HEK293 (cell line): ENCODE data around the gene RSPH9.

ENCODE experiments used
- CTCF ChIA-PET: fragments of 350-600 bp; formaldehyde crosslinking; extraction: SDS; loops from one replicate; lab custom pipeline; 2021; ENCODE audit warnings: antibody characterized with exemption; lab: Yijun Ruan, JAX
- POLR2A ChIA-PET: fragments of 300-600 bp; formaldehyde crosslinking; extraction: SDS; loops from one replicate; lab custom pipeline; 2020; ENCODE audit warnings: antibody characterized with exemption, inconsistent platforms; lab: Yijun Ruan, JAX
- H3K27ac ChIP-seq: fragments of 200-500 bp; sonication (Bioruptor generic); 2 replicates; pipeline ENCODE4 v1.5.1; 2014; ENCODE audit warnings: low read depth, low read length, control low read depth, inconsistent platforms; ENCODE audit errors: extremely low read depth
- H3K36me3 ChIP-seq, 2 experiments: fragments of 200-500 bp in 1 of 2; sonication (Bioruptor generic) in 1 of 2; 1 replicate in 1 of 2; 2 replicates in 1 of 2; pipeline ENCODE4 v1.5.1; 2014 to 2017; ENCODE audit warnings: inconsistent platforms in 2 of 2, low read length in 2 of 2; ENCODE audit not compliant: control insufficient read depth in 2 of 2, insufficient read depth in 1 of 2
- H3K4me1 ChIP-seq: fragments of 200-500 bp; sonication (Bioruptor generic); 2 replicates; pipeline ENCODE4 v1.5.1; 2014; ENCODE audit warnings: mild to moderate bottlenecking, low read length, inconsistent platforms; ENCODE audit not compliant: control insufficient read depth, insufficient read depth
- H3K4me3 ChIP-seq: 2 replicates; pipeline ENCODE4 v1.5.1; 2011; ENCODE audit warnings: low read depth, mild to moderate bottlenecking, control low read depth, low read length, moderate library complexity
- H3K9me3 ChIP-seq: fragments of 200-500 bp; sonication (Bioruptor generic); 2 replicates; pipeline ENCODE4 v1.5.1; 2014; ENCODE audit warnings: low read depth, low read length, inconsistent platforms; ENCODE audit not compliant: control insufficient read depth, insufficient read depth
- GLIS2 ChIP-seq: fragments of 450-650 bp; formaldehyde crosslinking; IDR thresholded peaks from 2 replicates; pipeline ENCODE4 v1.5.1; 2016; ENCODE audit warnings: missing biosample characterization, missing genetic modification characterization
- HOXA7 ChIP-seq: sonication (generic); formaldehyde crosslinking; IDR thresholded peaks from 2 replicates; pipeline ENCODE4 v1.8.1; 2022; ENCODE audit warnings: missing genetic modification reagents, borderline replicate concordance
- PRDM10 ChIP-seq: fragments of 450-650 bp; formaldehyde crosslinking; IDR thresholded peaks from 2 replicates; pipeline ENCODE4 v1.5.1; 2016; ENCODE audit warnings: missing biosample characterization, missing genetic modification characterization
- SCRT2 ChIP-seq: fragments of 450-650 bp; formaldehyde crosslinking; IDR thresholded peaks from 2 replicates; pipeline ENCODE4 v1.5.1; 2016; ENCODE audit warnings: missing biosample characterization, missing genetic modification characterization
- ZBTB17 ChIP-seq: fragments of 450-650 bp; formaldehyde crosslinking; IDR thresholded peaks from 2 replicates; pipeline ENCODE4 v1.5.1; 2016; ENCODE audit warnings: missing biosample characterization, missing genetic modification characterization
- ZIC2 ChIP-seq: fragments of 450-650 bp; formaldehyde crosslinking; IDR thresholded peaks from 2 replicates; pipeline ENCODE4 v1.5.1; 2016; ENCODE audit warnings: missing biosample characterization, missing genetic modification characterization
- ZNF140 ChIP-seq: fragments of 450-650 bp; formaldehyde crosslinking; IDR thresholded peaks from 2 replicates; pipeline ENCODE4 v1.5.1; 2016; ENCODE audit warnings: missing biosample characterization, missing genetic modification characterization
- ZNF223 ChIP-seq: fragments of 450-650 bp; formaldehyde crosslinking; IDR thresholded peaks from 2 replicates; pipeline ENCODE4 v1.5.1; 2016; ENCODE audit warnings: missing biosample characterization, missing genetic modification characterization
- ZNF274 ChIP-seq, 2 experiments: fragments of 200-500 bp in 1 of 2; fragments of 450-650 bp in 1 of 2; sonication (Bioruptor generic) in 1 of 2; formaldehyde crosslinking in 1 of 2; IDR thresholded peaks; 2 replicates each; pipeline versions ENCODE4 v1.5.1 to v1.6.1; 2014 to 2016; ENCODE audit warnings: borderline replicate concordance in 1 of 2, inconsistent platforms in 1 of 2, low read length in 1 of 2, missing biosample characterization in 1 of 2, missing genetic modification characterization in 1 of 2
- ZNF292 ChIP-seq: fragments of 450-650 bp; formaldehyde crosslinking; IDR thresholded peaks from 2 replicates; pipeline ENCODE4 v1.5.1; 2016; ENCODE audit warnings: low read depth, missing biosample characterization, missing genetic modification characterization, borderline replicate concordance
- ZNF335 ChIP-seq: fragments of 450-650 bp; formaldehyde crosslinking; conservative IDR thresholded peaks from 2 replicates; pipeline ENCODE4 v1.5.1; 2016; ENCODE audit warnings: missing biosample characterization, missing genetic modification characterization
- ZNF48 ChIP-seq: fragments of 450-650 bp; formaldehyde crosslinking; IDR thresholded peaks from 2 replicates; pipeline ENCODE4 v1.5.1; 2016; ENCODE audit warnings: missing biosample characterization, missing genetic modification characterization
- ZNF555 ChIP-seq: fragments of 450-650 bp; formaldehyde crosslinking; conservative IDR thresholded peaks from 2 replicates; pipeline ENCODE4 v1.5.1; 2017; ENCODE audit warnings: missing biosample characterization, mild to moderate bottlenecking, missing genetic modification characterization, inconsistent platforms
- ZNF561 ChIP-seq: fragments of 450-650 bp; IDR thresholded peaks from 2 replicates; pipeline ENCODE4 v1.5.1; 2018; ENCODE audit warnings: missing biosample characterization, missing genetic modification characterization, borderline replicate concordance
- ZNF629 ChIP-seq: fragments of 450-650 bp; formaldehyde crosslinking; IDR thresholded peaks from 2 replicates; pipeline ENCODE4 v1.5.1; 2017; ENCODE audit warnings: missing biosample characterization, missing genetic modification characterization
- ZNF654 ChIP-seq: fragments of 450-650 bp; formaldehyde crosslinking; IDR thresholded peaks from 2 replicates; pipeline ENCODE4 v1.5.1; 2016; ENCODE audit warnings: low read depth, missing biosample characterization, missing genetic modification characterization
- ZNF747 ChIP-seq: fragments of 450-650 bp; formaldehyde crosslinking; IDR thresholded peaks from 2 replicates; pipeline ENCODE4 v1.5.1; 2016; ENCODE audit warnings: missing biosample characterization, missing genetic modification characterization
- ZNF791 ChIP-seq: fragments of 450-650 bp; formaldehyde crosslinking; IDR thresholded peaks from 2 replicates; pipeline ENCODE4 v1.5.1; 2016; ENCODE audit warnings: missing biosample characterization, missing genetic modification characterization
- ZNF843 ChIP-seq: fragments of 450-650 bp; formaldehyde crosslinking; IDR thresholded peaks from 2 replicates; pipeline ENCODE4 v1.5.1; 2016; ENCODE audit warnings: missing biosample characterization, missing genetic modification characterization
- ZSCAN23 ChIP-seq: fragments of 450-650 bp; formaldehyde crosslinking; IDR thresholded peaks from 2 replicates; pipeline ENCODE4 v1.5.1; 2016; ENCODE audit warnings: missing biosample characterization, missing genetic modification characterization
- ZXDB ChIP-seq: fragments of 450-650 bp; formaldehyde crosslinking; IDR thresholded peaks from 2 replicates; pipeline ENCODE4 v1.5.1; 2016; ENCODE audit warnings: missing biosample characterization, missing genetic modification characterization
- TF ChIP-seq, protein P1 (sequence below): fragments of 450-650 bp; formaldehyde crosslinking; IDR thresholded peaks from 2 replicates; pipeline ENCODE4 v1.5.1; 2016; ENCODE audit warnings: missing biosample characterization, missing genetic modification characterization
- TF ChIP-seq, protein P2 (sequence below): fragments of 450-650 bp; IDR thresholded peaks from 2 replicates; pipeline ENCODE4 v1.5.1; 2018; ENCODE audit warnings: missing biosample characterization, missing genetic modification characterization

The RSPH9 gene

DNA sequence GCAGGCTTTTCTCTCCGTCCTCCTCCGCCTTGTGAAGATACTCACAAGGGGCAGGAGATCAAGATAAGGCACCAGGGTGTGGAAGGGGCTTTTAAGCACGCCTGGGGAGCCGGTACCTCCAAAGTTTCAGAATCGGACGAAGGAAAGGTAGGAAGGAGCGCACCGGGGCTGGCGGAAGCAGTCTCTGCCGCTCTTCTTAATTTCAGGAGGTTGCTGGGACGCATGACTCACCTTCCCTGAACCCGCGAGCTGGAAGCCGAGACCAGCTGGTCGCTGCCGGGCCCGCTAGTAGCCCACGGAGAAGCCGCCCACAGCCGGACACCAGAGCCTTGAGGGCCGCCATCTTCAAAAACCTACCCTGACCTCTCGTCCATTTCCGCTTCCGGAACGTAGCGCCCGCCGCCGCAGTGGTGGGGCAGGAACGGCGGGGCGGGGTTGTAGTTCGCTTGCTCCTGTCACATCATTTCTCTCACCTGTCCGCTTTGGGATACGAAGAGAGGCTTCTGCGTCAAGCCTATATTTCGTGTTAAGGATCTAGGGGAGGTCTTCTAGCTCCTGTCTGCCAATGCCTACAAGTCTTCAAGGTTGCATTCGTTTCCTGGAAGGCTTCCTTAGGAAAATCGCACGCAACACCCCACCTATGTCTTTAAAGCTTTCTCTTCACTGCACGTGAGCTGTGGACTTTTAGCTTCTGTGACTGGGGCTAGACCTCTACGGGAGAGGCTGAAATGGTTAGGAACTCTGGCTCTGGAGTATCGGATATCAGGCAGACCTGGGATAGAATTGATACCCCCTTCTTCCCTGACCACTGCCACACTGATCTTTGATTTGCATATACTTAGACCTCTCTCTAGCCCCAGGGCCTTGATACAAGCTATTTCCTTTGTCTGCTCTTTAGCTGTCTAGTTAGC, 42.9 kb downstream of the RSPH9 start, which contains the start of gene MRPS18A (continued):
- TF ChIP-seq ZNF747 (tag by site-specific recombination) (no peak), ZNF335 (tag by site-specific recombination) (peak; percentile 71)
- TF ChIP-seq, all 188 proteins: peak for 31

- ChIA-PET POLR2A (interaction anchor here (0.6 to 3.0 kb wide), 3 partner anchors 9 to 63 kb away, joined by 3 to 22 read pairs (median 5); no protein-coding TSS in a partner anchor), CTCF (interaction anchor here (0.6 to 11.6 kb wide), 6 partner anchors 21 to 611 kb away, joined by 4 to 101 read pairs (median 5); partner anchors contain the start of gene VEGFA)
- H3K36me3 ChIP-seq = peaks cover 0 to 4% of the 10 kb centered on the region in 2 experiments; a peak in 1 of 3 replicates
- H3K9me3 ChIP-seq = no peaks in the 10 kb centered on the region
- no peak overlapping the region for H3K4me3 ChIP-seq
- TF ChIP-seq ZNF140 (tag by site-specific recombination) = no peak
- no peak for TF ChIP-seq GLIS2 (tag by site-specific recombination)
- no peak for TF ChIP-seq ZNF292 (tag by site-specific recombination)
- TF ChIP-seq ZXDB = no peak
- TF ChIP-seq, protein P1, sequence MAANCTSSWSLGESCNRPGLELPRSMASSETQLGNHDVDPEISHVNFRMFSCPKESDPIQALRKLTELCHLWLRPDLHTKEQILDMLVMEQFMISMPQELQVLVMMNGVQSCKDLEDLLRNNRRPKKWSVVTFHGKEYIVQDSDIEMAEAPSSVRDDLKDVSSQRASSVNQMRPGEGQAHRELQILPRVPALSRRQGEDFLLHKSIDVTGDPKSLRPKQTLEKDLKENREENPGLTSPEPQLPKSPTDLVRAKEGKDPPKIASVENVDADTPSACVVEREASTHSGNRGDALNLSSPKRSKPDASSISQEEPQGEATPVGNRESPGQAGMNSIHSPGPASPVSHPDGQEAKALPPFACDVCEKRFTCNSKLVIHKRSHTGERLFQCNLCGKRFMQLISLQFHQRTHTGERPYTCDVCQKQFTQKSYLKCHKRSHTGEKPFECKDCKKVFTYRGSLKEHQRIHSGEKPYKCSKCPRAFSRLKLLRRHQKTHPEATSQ (tag by site-specific recombination) = no peak
- no peak for TF ChIP-seq ZSCAN23 (tag by site-specific recombination)
- TF ChIP-seq ZNF274 (IDR thresholded peaks at IDR 0.05; ENCODE audit: low read length) = no peak
- TF ChIP-seq ZNF274 (tag by site-specific recombination; IDR thresholded peaks at IDR 0.05; ENCODE audit: borderline replicate concordance) = no peak
- TF ChIP-seq ZNF843 (tag by site-specific recombination) = no peak
- no peak for TF ChIP-seq ZNF48 (tag by site-specific recombination)
- TF ChIP-seq ZNF561 = no peak
- TF ChIP-seq HOXA7 (CRISPR knock-in tag) = no peak
- no peak for TF ChIP-seq ZBTB17 (tag by site-specific recombination)
- no peak for TF ChIP-seq ZNF223 (tag by site-specific recombination)
- TF ChIP-seq ZNF791 (tag by site-specific recombination) = no peak
- no peak for TF ChIP-seq ZNF654
- TF ChIP-seq, protein P2, sequence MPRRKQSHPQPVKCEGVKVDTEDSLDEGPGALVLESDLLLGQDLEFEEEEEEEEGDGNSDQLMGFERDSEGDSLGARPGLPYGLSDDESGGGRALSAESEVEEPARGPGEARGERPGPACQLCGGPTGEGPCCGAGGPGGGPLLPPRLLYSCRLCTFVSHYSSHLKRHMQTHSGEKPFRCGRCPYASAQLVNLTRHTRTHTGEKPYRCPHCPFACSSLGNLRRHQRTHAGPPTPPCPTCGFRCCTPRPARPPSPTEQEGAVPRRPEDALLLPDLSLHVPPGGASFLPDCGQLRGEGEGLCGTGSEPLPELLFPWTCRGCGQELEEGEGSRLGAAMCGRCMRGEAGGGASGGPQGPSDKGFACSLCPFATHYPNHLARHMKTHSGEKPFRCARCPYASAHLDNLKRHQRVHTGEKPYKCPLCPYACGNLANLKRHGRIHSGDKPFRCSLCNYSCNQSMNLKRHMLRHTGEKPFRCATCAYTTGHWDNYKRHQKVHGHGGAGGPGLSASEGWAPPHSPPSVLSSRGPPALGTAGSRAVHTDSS = no peak
- 0 out of 2 replicates have a peak, but pooled peaks cover 7% of the 10 kb centered on the region for H3K4me1 ChIP-seq
- no peak overlapping the region for H3K27ac ChIP-seq
Measured at GRCh38 chr6:43689421-43689820, 44.6 kb downstream of the RSPH9 start.

GRCh38 chr6:43695215-43695966, 50.6 kb downstream of the RSPH9 start:
- Histone ChIP-seq H3K4me3 (no peak overlapping the region), H3K36me3 (no peaks in the 10 kb centered on the region), H3K9me3 (no peaks in the 10 kb centered on the region)
- TF ChIP-seq PRDM10 (tag by site-specific recombination) = peak; percentile 97
- TF ChIP-seq ZNF629 (tag by site-specific recombination) = 0 out of 2 replicates have a peak, but pooled peaks have one; percentile 5
- TF ChIP-seq ZNF555 (tag by site-specific recombination) = no peak
- TF ChIP-seq ZIC2 = peak; percentile 79
- peak; percentile 92 for TF ChIP-seq SCRT2 (tag by site-specific recombination)
- no peak for TF ChIP-seq ZSCAN23 (tag by site-specific recombination)
- TF ChIP-seq, all 188 proteins: peak for 4
- no peak overlapping the region; the same call in 1 of the 2 replicates for H3K27ac ChIP-seq
- POLR2A ChIA-PET = interaction anchor here (1.2 to 1.7 kb wide), 2 partner anchors 8 to 29 kb away, joined by 3 to 5 read pairs; partner anchors contain the start of gene MRPS18A
- peaks cover 16% of the 10 kb centered on the region for H3K4me1 ChIP-seq
- CTCF ChIA-PET = interaction anchor here (0.6 to 3.0 kb wide), 4 partner anchors 11 to 707 kb away, joined by 3 to 10 read pairs (median 4); partner anchors contain the start of gene VEGFA
